Measurements from ENCODE around the gene OR52A5. TPM values are rescaled to one million over a fixed set of nuclear protein-coding genes. Genes with fewer than 3 reads are reported as not detected.

Gene OR52A5
- total and polyA plus RNA-seq, 2 of the 13 experiments (the other 11 are each of a cell fraction or from before 2014, with no cell fraction given) = not detected

GRCh38 chr11:5092821-5093585, 45.2 kb downstream of the OR52A5 start:
- Histone ChIP-seq H3K4me2 (ENCODE audit: low read depth, low read length) (no peak overlapping the region), H3K79me2 (ENCODE audit: insufficient read depth, low read length) (no peaks in the 10 kb centered on the region), H3K9ac (ENCODE audit: insufficient read depth, low read depth, low read length) (no peak overlapping the region), H3K27me3 (ENCODE audit: control insufficient read depth in 1 of 2, insufficient read depth in 2 of 2, low read length in 2 of 2) (no peaks in the 10 kb centered on the region), H4K20me1 (ENCODE audit: insufficient read depth, low read length) (no peaks in the 10 kb centered on the region), H3K27ac (ENCODE audit: extremely low read length, insufficient read depth, low read length) (no peak overlapping the region), H3K4me1 (ENCODE audit: insufficient read depth, low read length) (no peaks in the 10 kb centered on the region), H3K9me3 (ENCODE audit: low read length) (no peaks in the 10 kb centered on the region), H3K4me3 (replicated peaks in 1 of 3; ENCODE audit: insufficient read depth in 1 of 3, low read depth in 2 of 3, low read length in 3 of 3) (no peak overlapping the region), H3K36me3 (replicated peaks in 1 of 2; ENCODE audit: control insufficient read depth in 1 of 2, insufficient read depth in 2 of 2, low read length in 2 of 2) (no peaks in the 10 kb centered on the region), H2AFZ (ENCODE audit: low read length) (no peak overlapping the region)
- ChIA-PET POLR2A (no interaction called here), CTCF (ENCODE audit: low intra/inter-chr PET ratio, low total read pairs) (no interaction called here)
- TF ChIP-seq, protein P1, sequence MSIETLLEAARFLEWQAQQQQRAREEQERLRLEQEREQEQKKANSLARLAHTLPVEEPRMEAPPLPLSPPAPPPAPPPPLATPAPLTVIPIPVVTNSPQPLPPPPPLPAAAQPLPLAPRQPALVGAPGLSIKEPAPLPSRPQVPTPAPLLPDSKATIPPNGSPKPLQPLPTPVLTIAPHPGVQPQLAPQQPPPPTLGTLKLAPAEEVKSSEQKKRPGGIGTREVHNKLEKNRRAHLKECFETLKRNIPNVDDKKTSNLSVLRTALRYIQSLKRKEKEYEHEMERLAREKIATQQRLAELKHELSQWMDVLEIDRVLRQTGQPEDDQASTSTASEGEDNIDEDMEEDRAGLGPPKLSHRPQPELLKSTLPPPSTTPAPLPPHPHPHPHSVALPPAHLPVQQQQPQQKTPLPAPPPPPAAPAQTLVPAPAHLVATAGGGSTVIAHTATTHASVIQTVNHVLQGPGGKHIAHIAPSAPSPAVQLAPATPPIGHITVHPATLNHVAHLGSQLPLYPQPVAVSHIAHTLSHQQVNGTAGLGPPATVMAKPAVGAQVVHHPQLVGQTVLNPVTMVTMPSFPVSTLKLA (IDR thresholded peaks at IDR 0.05) = peak; percentile 56; the same call in 1 of the 2 replicates
- no peak for TF ChIP-seq ZBTB33 (CRISPR knock-in tag; IDR thresholded peaks at IDR 0.05)
- FAIRE-seq (no peak), ATAC-seq (no peak), DNase-seq (ENCODE audit: low spot score) (no peak)
- 15% methylated on average over 7 of the region's 8 CpGs for WGBS (ENCODE audit: low lambda C conversion rate)
- intact Hi-C loops (cut with micrococcal nuclease; ENCODE audit: unreplicated experiment) (no loop called here), in situ Hi-C loops (cut with HindIII; ENCODE audit: extremely low pct_ligation_motif_present, low pct_unique_long_range_greater_than_20kb) (no loop called here)
- BruUV-seq (replicated peaks) = no TSS peak

DNA sequence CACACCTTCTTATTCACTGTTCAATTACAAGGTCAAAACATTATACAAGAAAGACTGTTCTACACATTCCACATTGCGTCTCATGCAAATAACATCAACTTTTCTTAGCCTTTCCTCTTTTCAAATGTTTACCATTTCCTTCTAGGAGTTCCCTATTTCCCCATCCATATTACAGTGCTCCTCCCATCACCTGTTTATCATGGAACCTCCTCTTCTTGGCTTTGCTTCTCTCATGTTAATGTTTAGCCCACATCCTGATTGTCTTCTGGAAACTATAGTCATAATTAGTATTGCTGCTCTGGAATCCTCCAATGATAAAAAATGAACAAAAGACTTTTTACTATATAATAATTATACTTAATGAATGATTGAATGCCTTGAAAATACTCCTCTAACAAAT, 47.5 kb downstream of the OR52A5 start:
- no peak overlapping the region for H2AFZ ChIP-seq (ENCODE audit: low read length)
- DNase-seq (ENCODE audit: low spot score) = no peak
- 4% methylated on average over 1 of the region's 1 CpG for WGBS (ENCODE audit: low lambda C conversion rate)
- no peak for FAIRE-seq
- H3K9me3 ChIP-seq (ENCODE audit: low read length) = no peaks in the 10 kb centered on the region
- intact Hi-C loops (cut with micrococcal nuclease; ENCODE audit: unreplicated experiment) (no loop called here), in situ Hi-C loops (cut with HindIII; ENCODE audit: extremely low pct_ligation_motif_present, low pct_unique_long_range_greater_than_20kb) (no loop called here)
- no peak overlapping the region for H3K9ac ChIP-seq (ENCODE audit: insufficient read depth, low read depth, low read length)
- no peak for ATAC-seq
- H3K4me2 ChIP-seq (ENCODE audit: low read depth, low read length) = no peak overlapping the region
- no peaks in the 10 kb centered on the region for H4K20me1 ChIP-seq (ENCODE audit: insufficient read depth, low read length)
- no peak overlapping the region for H3K4me3 ChIP-seq (replicated peaks in 1 of 3; ENCODE audit: insufficient read depth in 1 of 3, low read depth in 2 of 3, low read length in 3 of 3)
- TF ChIP-seq ZNF431 (CRISPR knock-in tag; IDR thresholded peaks at IDR 0.05; ENCODE audit: borderline replicate concordance, low read depth) (no peak), ZNF567 (CRISPR knock-in tag; IDR thresholded peaks at IDR 0.05; ENCODE audit: borderline replicate concordance) (no peak), SAFB2 (CRISPR knock-in tag; IDR thresholded peaks at IDR 0.05; ENCODE audit: borderline replicate concordance, low read depth) (no peak)
- H3K4me1 ChIP-seq (ENCODE audit: insufficient read depth, low read length) = no peaks in the 10 kb centered on the region
- H3K79me2 ChIP-seq (ENCODE audit: insufficient read depth, low read length) = no peaks in the 10 kb centered on the region
- H3K27me3 ChIP-seq (ENCODE audit: control insufficient read depth in 1 of 2, insufficient read depth in 2 of 2, low read length in 2 of 2) = no peaks in the 10 kb centered on the region
- BruUV-seq (replicated peaks) = no TSS peak
- no peak overlapping the region for H3K27ac ChIP-seq (ENCODE audit: extremely low read length, insufficient read depth, low read length)
- H3K36me3 ChIP-seq (replicated peaks in 1 of 2; ENCODE audit: control insufficient read depth in 1 of 2, insufficient read depth in 2 of 2, low read length in 2 of 2) = no peaks in the 10 kb centered on the region
- POLR2A ChIA-PET = no interaction called here
- CTCF ChIA-PET (ENCODE audit: low intra/inter-chr PET ratio, low total read pairs) = no interaction called here
